Left lobe of liver (tissue), 2 donors: ENCODE data around the gene TMEM185A. TPM values are rescaled to one million over a fixed set of nuclear protein-coding genes. Genes with fewer than 3 reads are reported as not detected.
"Not testable (repeated sequence)": the region's sequence is repeated elsewhere in the genome, so short reads cannot be mapped to it uniquely, and the experiment has no call there.

Experiments used
- ATAC-seq: fragments of 200-7000 bp; cut with Tn5 transposase; one replicate; pipeline ENCODE4 v1.9.1; 2020; ENCODE audit warnings: mild to moderate bottlenecking, moderate library complexity
- DNase-seq: peaks from one replicate; pipeline ENCODE4 v3.0.0-alpha.2; 2020; ENCODE audit warnings: low spot score
- total RNA-seq: library from RNA; stranded (reverse); gene quantifications from one replicate; pipeline ENCODE4 v1.2.1, GENCODE V29; 2021
- donor health status: DM: no; HTN: no; CAD: no; lungs with moderate emphysema.
- donor health status: DM: no; HTN: yes; CAD: no.

TMEM185A gene
- total RNA-seq, 1 donor from 2014 or later: 8.1 TPM

- ATAC-seq (no peak), DNase-seq (no peak)
Measured at GRCh38 chrX:149628280-149628679, 3.3 kb downstream of the TMEM185A start.

- ATAC-seq, DNase-seq: not testable (repeated sequence)
Measured at GRCh38 chrX:149626829-149627228, 4.8 kb downstream of the TMEM185A start.

GRCh38 chrX:149619662-149620061 is 11.9 kb downstream of the TMEM185A start:
- ATAC-seq, DNase-seq: not testable (repeated sequence)

GRCh38 chrX:149618871-149619270 is 12.7 kb downstream of the TMEM185A start:
- no peak for DNase-seq
- ATAC-seq: no peak

- no peak for DNase-seq
- ATAC-seq: no peak
Measured at GRCh38 chrX:149611623-149612175, 19.9 kb downstream of the TMEM185A start.

GRCh38 chrX:149610511-149610910 is 21.1 kb downstream of the TMEM185A start:
- DNase-seq (no peak), ATAC-seq (no peak)

GRCh38 chrX:149607699-149608098 is 23.9 kb downstream of the TMEM185A start:
- DNase-seq: no peak

GRCh38 chrX:149605248-149605885 is 26.2 kb downstream of the TMEM185A start:
- not testable (repeated sequence) for ATAC-seq, DNase-seq

More at GRCh38 chrX:149607699-149608098, 23.9 kb downstream of the TMEM185A start:
- ATAC-seq: no peak

GRCh38 chrX:149598603-149599002 is 33.0 kb downstream of the TMEM185A start:
- not testable (repeated sequence) for ATAC-seq, DNase-seq

- DNase-seq: not testable (repeated sequence)
Measured at GRCh38 chrX:149595943-149596342, 35.6 kb downstream of the TMEM185A start.

GRCh38 chrX:149595214-149595613 is 36.4 kb downstream of the TMEM185A start, which contains the start of gene HSFX2:
Gene HSFX2 (minus strand): TSS chrX:149595314. CDS start chrX:149594700, 614 bp downstream.
- not testable (repeated sequence) for DNase-seq, ATAC-seq

More at GRCh38 chrX:149595943-149596342, 35.6 kb downstream of the TMEM185A start:
- not testable (repeated sequence) for ATAC-seq

GRCh38 chrX:149590993-149591392 is 40.6 kb downstream of the TMEM185A start:
- DNase-seq, ATAC-seq: not testable (repeated sequence)

- not testable (repeated sequence) for ATAC-seq, DNase-seq
Measured at GRCh38 chrX:149587359-149587758, 44.2 kb downstream of the TMEM185A start, which contains the start of gene MAGEA9B. Gene MAGEA9B (minus strand): TSS chrX:149587459. CDS start chrX:149583179, 4,280 bp downstream.

GRCh38 chrX:149585631-149586030 is 46.0 kb downstream of the TMEM185A start:
- not testable (repeated sequence) for DNase-seq, ATAC-seq

GRCh38 chrX:149573456-149573855 is 58.1 kb downstream of the TMEM185A start:
- not testable (repeated sequence) for DNase-seq, ATAC-seq

- DNase-seq (no peak), ATAC-seq (no peak)
Measured at GRCh38 chrX:149572743-149573142, 58.8 kb downstream of the TMEM185A start.

- no peak for ATAC-seq
- DNase-seq: no peak
Measured at GRCh38 chrX:149571770-149572169, 59.8 kb downstream of the TMEM185A start.

GRCh38 chrX:149570668-149571067 is 60.9 kb downstream of the TMEM185A start:
- DNase-seq (no peak), ATAC-seq (no peak)

- ATAC-seq: no peak
Measured at GRCh38 chrX:149569770-149570169, 61.8 kb downstream of the TMEM185A start.

GRCh38 chrX:149568701-149569296 is 62.8 kb downstream of the TMEM185A start:
- no peak for DNase-seq
- ATAC-seq: no peak

More at GRCh38 chrX:149569770-149570169, 61.8 kb downstream of the TMEM185A start:
- no peak for DNase-seq

GRCh38 chrX:149567621-149568417 is 63.8 kb downstream of the TMEM185A start:
- no peak for DNase-seq
- ATAC-seq: no peak
